HepG2 (cell line): Measurements from ENCODE around the gene VCAN.

Experiments used
- ARHGAP35 ChIP-seq: sonication (generic); formaldehyde crosslinking; IDR thresholded peaks from 2 replicates; pipeline ENCODE4 v1.9.0; 2022; ENCODE audit warnings: mild to moderate bottlenecking, inconsistent platforms, moderate library complexity, missing genetic modification reagents, borderline replicate concordance
- DPF2 ChIP-seq: sonication (generic); formaldehyde crosslinking; IDR thresholded peaks from 2 replicates; pipeline ENCODE4 v1.4.0; 2020; ENCODE audit warnings: mild to moderate bottlenecking, low read depth, missing genetic modification reagents, borderline replicate concordance
- FLYWCH1 ChIP-seq: sonication (generic); formaldehyde crosslinking; IDR thresholded peaks from 2 replicates; pipeline ENCODE4 v1.8.1; 2023; ENCODE audit warnings: mild to moderate bottlenecking, missing genetic modification reagents
- RAD21 ChIP-seq: fragments of 450-650 bp; formaldehyde crosslinking; IDR thresholded peaks from 2 replicates; pipeline ENCODE4 v1.5.0; 2020; ENCODE audit warnings: mild to moderate bottlenecking
- SUZ12 ChIP-seq: fragments of 150-350 bp; IDR thresholded peaks from 2 replicates; pipeline ENCODE4 v1.6.1; 2014; ENCODE audit warnings: low read depth, low read length
- ZFP41 ChIP-seq: sonication (generic); formaldehyde crosslinking; IDR thresholded peaks from 2 replicates; pipeline ENCODE4 v1.4.0; 2020; ENCODE audit warnings: mild to moderate bottlenecking, missing genetic modification reagents, borderline replicate concordance
- ZNF652 ChIP-seq: IDR thresholded peaks from 2 replicates; pipeline ENCODE4 v1.6.1; 2016; ENCODE audit warnings: low read depth, borderline replicate concordance

DNA sequence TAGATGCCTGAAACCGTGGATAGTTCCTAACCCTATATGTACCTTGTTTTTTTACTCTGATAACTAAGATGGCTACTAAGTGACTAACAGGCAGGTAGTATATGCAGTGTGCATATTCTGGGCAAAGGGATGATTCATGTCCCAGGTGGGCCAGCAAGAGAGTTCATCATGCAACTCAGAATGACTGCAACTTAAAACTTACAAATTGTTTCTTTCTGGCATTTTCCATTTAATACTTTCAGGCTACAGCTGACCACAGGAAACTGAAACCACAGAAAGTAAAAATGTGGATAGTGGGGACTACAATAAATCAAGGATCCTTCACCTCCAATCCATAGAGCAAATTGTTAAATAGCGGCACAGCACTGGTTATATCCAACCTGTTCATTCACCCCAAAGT is 30.7 kb upstream of the VCAN start:
- TF ChIP-seq ZFP41 (CRISPR knock-in tag) (no peak), DPF2 (CRISPR knock-in tag) (no peak), ZNF652 (no peak), FLYWCH1 (no peak), RAD21 (no peak), ARHGAP35 (CRISPR knock-in tag) (no peak), SUZ12 (no peak)
